Hepatocyte (in vitro differentiated cells): ENCODE data around the gene ACYP2.

Experiments
- EZH2 ChIP-seq: fragments of 200-600 bp; sonication (generic); IDR thresholded peaks from 2 replicates; pipeline ENCODE4 v1.6.1; 2016; ENCODE audit warnings: antibody characterized with exemption, mild to moderate bottlenecking, borderline replicate concordance
- TF ChIP-seq, protein P1 (sequence below): fragments of 200-600 bp; sonication (generic); IDR thresholded peaks from 2 replicates; pipeline ENCODE4 v1.5.1; 2016; ENCODE audit warnings: antibody characterized with exemption, mild to moderate bottlenecking; ENCODE audit not compliant: poor library complexity

DNA sequence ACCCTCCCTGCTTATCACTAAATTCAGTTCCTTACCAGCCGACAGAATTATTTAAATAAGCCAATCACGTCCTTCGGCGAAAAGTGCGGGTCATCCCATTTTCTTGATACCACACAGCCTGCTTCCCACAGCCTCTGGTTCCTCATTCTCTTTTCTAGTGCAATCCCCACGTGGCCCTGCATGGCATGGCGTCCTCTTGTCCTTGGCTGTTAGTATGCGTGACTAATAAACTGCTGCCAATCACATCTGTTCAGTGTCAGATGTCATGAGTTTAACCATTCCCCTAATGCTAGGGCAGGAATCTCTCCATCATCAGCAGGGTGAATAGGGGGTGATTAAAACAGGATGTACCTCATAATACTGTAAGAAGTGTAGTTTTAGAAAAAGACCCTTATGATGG is 203.4 kb downstream of the ACYP2 start:
- TF ChIP-seq, protein P1, sequence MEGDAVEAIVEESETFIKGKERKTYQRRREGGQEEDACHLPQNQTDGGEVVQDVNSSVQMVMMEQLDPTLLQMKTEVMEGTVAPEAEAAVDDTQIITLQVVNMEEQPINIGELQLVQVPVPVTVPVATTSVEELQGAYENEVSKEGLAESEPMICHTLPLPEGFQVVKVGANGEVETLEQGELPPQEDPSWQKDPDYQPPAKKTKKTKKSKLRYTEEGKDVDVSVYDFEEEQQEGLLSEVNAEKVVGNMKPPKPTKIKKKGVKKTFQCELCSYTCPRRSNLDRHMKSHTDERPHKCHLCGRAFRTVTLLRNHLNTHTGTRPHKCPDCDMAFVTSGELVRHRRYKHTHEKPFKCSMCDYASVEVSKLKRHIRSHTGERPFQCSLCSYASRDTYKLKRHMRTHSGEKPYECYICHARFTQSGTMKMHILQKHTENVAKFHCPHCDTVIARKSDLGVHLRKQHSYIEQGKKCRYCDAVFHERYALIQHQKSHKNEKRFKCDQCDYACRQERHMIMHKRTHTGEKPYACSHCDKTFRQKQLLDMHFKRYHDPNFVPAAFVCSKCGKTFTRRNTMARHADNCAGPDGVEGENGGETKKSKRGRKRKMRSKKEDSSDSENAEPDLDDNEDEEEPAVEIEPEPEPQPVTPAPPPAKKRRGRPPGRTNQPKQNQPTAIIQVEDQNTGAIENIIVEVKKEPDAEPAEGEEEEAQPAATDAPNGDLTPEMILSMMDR, result no peak
- no peak for TF ChIP-seq EZH2
